Activated B cell treated with CpG ODN at 0.5 μM for 24 hours (primary cell): ENCODE data around the gene WASL. TPM values are rescaled to one million over a fixed set of nuclear protein-coding genes. Genes with fewer than 3 reads are reported as not detected.

Experiments used
- ATAC-seq: fragments of 200-7000 bp; cut with Tn5 transposase; one replicate; pipeline ENCODE4 v1.10.0; 2021; ENCODE audit warnings: low read depth, mild to moderate bottlenecking, moderate library complexity
- CTCF ChIA-PET: fragments of 350-600 bp; sonication (Branson Sonifier 250); formaldehyde crosslinking; loops from one replicate; lab custom pipeline; 2021; ENCODE audit warnings: antibody characterized with exemption; lab: Charles Lee
- POLR2A ChIA-PET: fragments of 350-600 bp; sonication (Branson Sonifier 250); formaldehyde crosslinking; loops from one replicate; lab custom pipeline; 2021; ENCODE audit warnings: antibody characterized with exemption; lab: Charles Lee
- DNase-seq: peaks from one replicate; pipeline ENCODE4 v3.0.0; 2022
- H3K27ac Mint-ChIP-seq: one replicate; pipeline ENCODE4 v1.8.0; 2020; ENCODE audit warnings: mixed read lengths
- H3K27me3 Mint-ChIP-seq: one replicate; pipeline ENCODE4 v1.8.0; 2021; ENCODE audit warnings: mixed read lengths
- H3K36me3 Mint-ChIP-seq: one replicate; pipeline ENCODE4 v1.8.0; 2021; ENCODE audit warnings: low read depth, mixed read lengths
- H3K4me1 Mint-ChIP-seq: one replicate; pipeline ENCODE4 v1.8.0; 2021; ENCODE audit warnings: mixed read lengths
- H3K4me3 Mint-ChIP-seq: one replicate; pipeline ENCODE4 v1.8.0; 2020; ENCODE audit warnings: mild to moderate bottlenecking, mixed read lengths
- H3K9me3 Mint-ChIP-seq: one replicate; pipeline ENCODE4 v1.8.0; 2020; ENCODE audit warnings: mixed read lengths
- CTCF ChIP-seq: fragments of 200-600 bp; IDR thresholded peaks from one replicate; pipeline ENCODE4 v1.8.0; 2022; ENCODE audit warnings: antibody characterized with exemption, mild to moderate bottlenecking
- intact Hi-C: fragments of 100-400 bp; cut with micrococcal nuclease; formaldehyde crosslinking; loops from one replicate; pipeline ENCODE4 v1.15.1; 2024
- total RNA-seq: library from RNA; stranded (reverse); gene quantifications from 2 replicates; pipeline ENCODE4 v1.2.3, GENCODE V29; 2022

Gene WASL
- total RNA-seq, 1 donor from 2014 or later: 6.9 TPM

GRCh38 chr7:123690550-123690949 is 58.3 kb downstream of the WASL start:
- POLR2A ChIA-PET: no interaction called here
- Mint-ChIP-seq H3K9me3 (no peaks in the 10 kb centered on the region), H3K36me3 (peaks cover 42% of the 10 kb centered on the region), H3K4me3 (no peak overlapping the region), H3K4me1 (no peaks in the 10 kb centered on the region), H3K27me3 (no peaks in the 10 kb centered on the region), H3K27ac (no peak overlapping the region)
- intact Hi-C loops: no loop called here
- CTCF ChIA-PET: interaction anchor here (0.9 kb wide), 1 partner anchor 51 kb away, joined by 3 read pairs; no protein-coding TSS in a partner anchor
- ATAC-seq (no peak), DNase-seq (no peak)
- TF ChIP-seq CTCF: no peak

GRCh38 chr7:123689250-123689649 is 59.6 kb downstream of the WASL start:
- intact Hi-C loops: loop anchor here (10.0 kb wide), 1 partner anchor 1166 kb away; no protein-coding TSS in a partner anchor
- Mint-ChIP-seq H3K27ac (no peak overlapping the region), H3K4me1 (no peaks in the 10 kb centered on the region), H3K9me3 (no peaks in the 10 kb centered on the region), H3K4me3 (no peak overlapping the region), H3K27me3 (no peaks in the 10 kb centered on the region), H3K36me3 (peaks cover 32% of the 10 kb centered on the region)
- ChIA-PET CTCF (no interaction called here), POLR2A (no interaction called here)
- DNase-seq: no peak
- no peak for ATAC-seq
- TF ChIP-seq CTCF: no peak

GRCh38 chr7:123687727-123688126 is 61.1 kb downstream of the WASL start:
- H3K9me3 Mint-ChIP-seq: no peaks in the 10 kb centered on the region
- ATAC-seq: no peak
- no peak overlapping the region for H3K27ac Mint-ChIP-seq
- H3K4me3 Mint-ChIP-seq: no peak overlapping the region
- H3K36me3 Mint-ChIP-seq: peaks cover 33% of the 10 kb centered on the region
- H3K4me1 Mint-ChIP-seq: no peaks in the 10 kb centered on the region
- ChIA-PET POLR2A (no interaction called here), CTCF (no interaction called here)
- intact Hi-C loops: loop anchor here (10.0 kb wide), 1 partner anchor 1167 kb away; no protein-coding TSS in a partner anchor
- no peak for TF ChIP-seq CTCF
- DNase-seq: no peak
- no peaks in the 10 kb centered on the region for H3K27me3 Mint-ChIP-seq

- H3K27ac Mint-ChIP-seq: no peak overlapping the region
- peaks cover 27% of the 10 kb centered on the region for H3K36me3 Mint-ChIP-seq
Observed at GRCh38 chr7:123687161-123687560, 61.6 kb downstream of the WASL start.

GRCh38 chr7:123682690-123683089 is 66.1 kb downstream of the WASL start:
- ChIA-PET CTCF (interaction anchor here (0.7 to 2.4 kb wide), 7 partner anchors 9 to 190 kb away, joined by 3 to 23 read pairs (median 3); no protein-coding TSS in a partner anchor), POLR2A (no interaction called here)
- Mint-ChIP-seq H3K27me3 (no peaks in the 10 kb centered on the region), H3K4me1 (no peaks in the 10 kb centered on the region), H3K9me3 (no peaks in the 10 kb centered on the region), H3K27ac (no peak overlapping the region), H3K36me3 (peaks cover 21% of the 10 kb centered on the region), H3K4me3 (no peak overlapping the region)
- DNase-seq (no peak), ATAC-seq (no peak)
- intact Hi-C loops: loop anchor here (1.0 to 10.0 kb wide), 2 partner anchors 183 to 1172 kb away; no protein-coding TSS in a partner anchor
- no peak for TF ChIP-seq CTCF

More at GRCh38 chr7:123687161-123687560, 61.6 kb downstream of the WASL start:
- ChIA-PET POLR2A (no interaction called here), CTCF (no interaction called here)
- Mint-ChIP-seq H3K27me3 (no peaks in the 10 kb centered on the region), H3K9me3 (no peaks in the 10 kb centered on the region), H3K4me1 (no peaks in the 10 kb centered on the region), H3K4me3 (no peak overlapping the region)
- DNase-seq (no peak), ATAC-seq (no peak)
- TF ChIP-seq CTCF: no peak
- intact Hi-C loops: loop anchor here (10.0 kb wide), 1 partner anchor 1168 kb away; no protein-coding TSS in a partner anchor
